ENCODE data around the gene CENPP.
"Not testable (repeated sequence)": the region's sequence is repeated elsewhere in the genome, so short reads cannot be mapped to it uniquely, and the experiment has no call there.

CENPP gene

GRCh38 chr9:92592946-92593861 lies 267.5 kb downstream of the CENPP start:
- H3K4me1 Mint-ChIP-seq = no peaks in the 10 kb centered on the region
- no peak overlapping the region for H3K27ac Mint-ChIP-seq
- H3K36me3 Mint-ChIP-seq (ENCODE audit: low read depth) = no peaks in the 10 kb centered on the region
- H3K9me3 Mint-ChIP-seq = no peaks in the 10 kb centered on the region
- no peak for DNase-seq
- H3K4me3 Mint-ChIP-seq = no peak overlapping the region
- ATAC-seq = peak; percentile 4
- H3K27me3 Mint-ChIP-seq = no peaks in the 10 kb centered on the region

DNA sequence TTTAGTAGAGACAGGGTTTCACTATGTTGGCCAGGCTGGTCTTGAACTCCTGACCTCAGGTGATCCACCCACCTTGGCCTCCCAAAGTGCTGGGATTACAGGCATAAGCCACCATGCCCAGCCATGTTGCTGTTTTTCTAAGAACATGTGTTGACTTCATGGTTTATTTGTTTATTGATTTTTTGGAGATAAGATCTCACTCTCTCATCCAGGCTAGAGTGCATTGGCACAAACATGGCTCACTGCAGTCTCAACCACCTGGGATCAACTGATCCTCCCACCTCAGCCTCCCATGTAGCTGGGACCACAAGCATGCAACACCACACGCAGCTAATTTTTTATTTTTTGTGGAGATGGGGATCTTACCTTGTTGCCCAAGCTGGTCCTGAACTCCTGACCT lies 269.3 kb downstream of the CENPP start:
- H3K27ac Mint-ChIP-seq; H3K4me3 Mint-ChIP-seq; H3K4me1 Mint-ChIP-seq; H3K27me3 Mint-ChIP-seq; H3K36me3 Mint-ChIP-seq (ENCODE audit: low read depth); H3K9me3 Mint-ChIP-seq; DNase-seq; ATAC-seq: not testable (repeated sequence)

DNA sequence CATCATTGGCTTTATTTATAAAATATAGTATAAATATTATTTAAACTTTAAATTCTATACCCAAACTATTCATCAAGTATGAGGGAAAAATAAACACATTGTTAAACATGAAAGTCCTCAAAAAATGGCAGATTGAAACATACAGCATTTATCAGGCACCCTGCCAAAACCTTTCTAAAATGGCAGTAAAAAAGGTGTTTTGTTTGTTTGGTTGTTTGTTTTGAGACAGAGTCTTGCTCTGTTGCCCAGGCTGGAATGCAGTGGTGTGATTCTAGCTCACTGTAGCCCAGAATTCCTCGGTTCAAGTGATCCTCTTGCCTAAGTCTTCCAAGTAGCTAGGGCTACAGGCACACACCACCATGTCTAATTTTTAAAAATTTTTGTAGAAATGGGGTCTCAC lies 270.2 kb downstream of the CENPP start:
- H3K27me3 Mint-ChIP-seq = no peaks in the 10 kb centered on the region
- ATAC-seq = no peak
- no peak overlapping the region for H3K4me3 Mint-ChIP-seq
- no peak for DNase-seq
- H3K36me3 Mint-ChIP-seq (ENCODE audit: low read depth) = no peaks in the 10 kb centered on the region
- no peaks in the 10 kb centered on the region for H3K4me1 Mint-ChIP-seq
- no peaks in the 10 kb centered on the region for H3K9me3 Mint-ChIP-seq
- no peak overlapping the region for H3K27ac Mint-ChIP-seq

- H3K9me3 Mint-ChIP-seq = no peaks in the 10 kb centered on the region
- no peak for DNase-seq
- H3K36me3 Mint-ChIP-seq (ENCODE audit: low read depth) = peaks cover under 1% of the 10 kb centered on the region
- no peak overlapping the region for H3K27ac Mint-ChIP-seq
- no peak overlapping the region for H3K4me3 Mint-ChIP-seq
- no peaks in the 10 kb centered on the region for H3K27me3 Mint-ChIP-seq
- no peak for ATAC-seq
- H3K4me1 Mint-ChIP-seq = no peaks in the 10 kb centered on the region
These were observed 272.6 kb downstream of the CENPP start for GRCh38 chr9:92598382-92598781.

GRCh38 chr9:92599938-92600461 lies 274.2 kb downstream of the CENPP start:
- DNase-seq (no peak), ATAC-seq (no peak)
- H3K27me3 Mint-ChIP-seq = no peaks in the 10 kb centered on the region
- peaks cover 7% of the 10 kb centered on the region for H3K36me3 Mint-ChIP-seq (ENCODE audit: low read depth)
- no peak overlapping the region for H3K27ac Mint-ChIP-seq
- H3K9me3 Mint-ChIP-seq = peaks cover 10% of the 10 kb centered on the region
- no peaks in the 10 kb centered on the region for H3K4me1 Mint-ChIP-seq
- no peak overlapping the region for H3K4me3 Mint-ChIP-seq

DNA sequence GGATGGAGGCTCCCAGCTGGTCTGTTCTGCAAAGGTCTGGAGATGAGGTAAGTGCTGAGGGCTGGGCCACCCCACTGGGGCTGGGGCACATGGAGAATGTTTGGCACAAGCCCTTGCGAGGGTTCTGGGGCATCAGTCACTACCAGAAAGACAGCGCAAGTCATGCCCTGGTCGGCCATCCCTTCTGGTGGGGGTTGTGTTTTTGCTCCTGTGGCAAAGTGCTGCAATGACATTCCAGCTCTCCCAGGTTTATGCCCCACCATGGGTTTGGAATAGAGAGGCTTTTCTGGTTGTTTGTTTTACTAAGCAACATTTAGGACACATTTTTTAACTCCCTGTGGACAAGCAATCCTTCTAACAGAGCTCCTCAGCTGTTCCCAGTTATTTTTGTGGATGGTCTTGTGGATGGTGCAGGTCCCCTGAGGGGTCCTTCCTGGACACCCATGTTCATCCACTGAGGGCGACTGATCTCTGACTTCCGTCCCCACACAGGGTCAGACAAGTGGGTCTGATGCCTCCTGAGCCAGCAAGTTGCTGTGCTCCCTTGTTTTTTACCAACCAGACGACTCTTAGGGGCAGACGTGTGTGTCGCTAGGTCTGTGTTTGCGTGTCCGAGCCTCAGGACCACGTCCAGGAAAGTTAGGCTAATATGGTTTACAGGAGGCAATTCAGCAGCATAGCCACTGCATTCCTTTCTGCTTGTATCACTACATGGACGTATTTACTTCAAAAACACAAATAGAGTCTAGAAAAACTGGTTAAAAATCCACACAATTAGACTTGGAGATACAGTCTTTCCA lies 274.9 kb downstream of the CENPP start:
- H3K9me3 Mint-ChIP-seq = peaks cover 15% of the 10 kb centered on the region
- H3K27me3 Mint-ChIP-seq = no peaks in the 10 kb centered on the region
- H3K27ac Mint-ChIP-seq = no peak overlapping the region
- no peak for DNase-seq
- peaks cover 1% of the 10 kb centered on the region for H3K4me1 Mint-ChIP-seq
- no peak for ATAC-seq
- H3K4me3 Mint-ChIP-seq = no peak overlapping the region
- peaks cover 11% of the 10 kb centered on the region for H3K36me3 Mint-ChIP-seq (ENCODE audit: low read depth)

- no peak for ATAC-seq
- Mint-ChIP-seq H3K4me1 (peaks cover 1% of the 10 kb centered on the region), H3K27ac (no peak overlapping the region), H3K36me3 (ENCODE audit: low read depth) (peaks cover 11% of the 10 kb centered on the region), H3K27me3 (no peaks in the 10 kb centered on the region), H3K9me3 (peaks cover 15% of the 10 kb centered on the region), H3K4me3 (no peak overlapping the region)
- no peak for DNase-seq
These were observed 275.7 kb downstream of the CENPP start for GRCh38 chr9:92601451-92601850.

- Mint-ChIP-seq H3K27ac (no peak overlapping the region), H3K9me3 (peaks cover 15% of the 10 kb centered on the region), H3K36me3 (ENCODE audit: low read depth) (peaks cover 11% of the 10 kb centered on the region), H3K4me3 (no peak overlapping the region), H3K4me1 (peaks cover 1% of the 10 kb centered on the region), H3K27me3 (no peaks in the 10 kb centered on the region)
- ATAC-seq = no peak
- DNase-seq = no peak
These were observed 276.7 kb downstream of the CENPP start for GRCh38 chr9:92602413-92602812.

- ATAC-seq (no peak), DNase-seq (no peak)
- H3K4me1 Mint-ChIP-seq = peaks cover 1% of the 10 kb centered on the region
- peaks cover 11% of the 10 kb centered on the region for H3K36me3 Mint-ChIP-seq (ENCODE audit: low read depth)
- no peaks in the 10 kb centered on the region for H3K27me3 Mint-ChIP-seq
- peaks cover 15% of the 10 kb centered on the region for H3K9me3 Mint-ChIP-seq
- no peak overlapping the region for H3K27ac Mint-ChIP-seq
- H3K4me3 Mint-ChIP-seq = no peak overlapping the region
These were observed 277.3 kb downstream of the CENPP start for GRCh38 chr9:92603100-92603499.

DNA sequence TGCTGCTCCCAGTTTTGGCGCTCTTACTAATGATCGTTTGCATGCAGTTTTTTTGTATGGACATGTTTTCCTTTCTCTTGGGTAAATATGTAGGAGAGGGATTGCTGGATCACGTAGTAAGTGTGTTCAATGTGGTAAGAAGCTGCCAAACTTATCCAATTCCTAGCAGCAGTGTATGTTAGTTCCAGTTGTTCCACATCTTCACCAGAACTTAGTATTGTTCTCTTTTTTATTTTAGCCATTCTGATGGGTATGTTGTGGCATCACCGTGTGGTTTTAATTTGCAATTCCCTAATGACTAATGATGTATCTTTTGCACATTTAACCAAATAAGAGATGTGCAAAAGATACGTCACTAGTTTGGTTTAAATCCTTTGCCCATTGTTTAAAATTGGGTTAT lies 278.2 kb downstream of the CENPP start:
- Mint-ChIP-seq H3K4me1 (peaks cover 1% of the 10 kb centered on the region), H3K4me3 (no peak overlapping the region), H3K27ac (no peak overlapping the region), H3K27me3 (no peaks in the 10 kb centered on the region), H3K9me3 (peaks cover 15% of the 10 kb centered on the region), H3K36me3 (ENCODE audit: low read depth) (peaks cover 11% of the 10 kb centered on the region)
- DNase-seq = no peak
- no peak for ATAC-seq

DNA sequence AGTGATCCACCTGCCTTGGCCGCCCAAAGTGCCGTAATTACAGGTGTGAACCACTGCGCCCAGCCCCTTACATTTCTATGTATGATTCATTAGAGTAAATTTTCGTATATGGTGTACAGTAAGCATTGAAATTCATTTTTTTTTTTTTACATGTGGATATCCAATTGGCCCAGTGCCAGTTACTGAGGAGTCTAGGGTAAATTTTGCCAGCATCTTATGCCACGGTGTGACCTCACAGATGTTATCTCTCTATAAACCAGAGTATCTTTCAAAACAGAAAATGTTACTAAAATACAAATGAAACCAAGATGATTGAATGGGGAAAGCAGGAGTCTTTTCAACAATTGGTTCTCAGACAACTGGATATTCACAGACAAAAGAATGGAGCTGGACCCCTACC lies 279.5 kb downstream of the CENPP start:
- Mint-ChIP-seq H3K4me1 (peaks cover 1% of the 10 kb centered on the region), H3K36me3 (ENCODE audit: low read depth) (peaks cover 11% of the 10 kb centered on the region), H3K4me3 (no peak overlapping the region), H3K27me3 (no peaks in the 10 kb centered on the region), H3K9me3 (peaks cover 15% of the 10 kb centered on the region), H3K27ac (no peak overlapping the region)
- DNase-seq (no peak), ATAC-seq (no peak)

GRCh38 chr9:92607088-92607487 lies 281.3 kb downstream of the CENPP start:
- Mint-ChIP-seq H3K4me1 (peaks cover 1% of the 10 kb centered on the region), H3K36me3 (ENCODE audit: low read depth) (peaks cover 18% of the 10 kb centered on the region), H3K27me3 (no peaks in the 10 kb centered on the region), H3K27ac (no peak overlapping the region), H3K4me3 (no peak overlapping the region), H3K9me3 (peaks cover 15% of the 10 kb centered on the region)
- ATAC-seq = peak; percentile 30
- no peak for DNase-seq

DNA sequence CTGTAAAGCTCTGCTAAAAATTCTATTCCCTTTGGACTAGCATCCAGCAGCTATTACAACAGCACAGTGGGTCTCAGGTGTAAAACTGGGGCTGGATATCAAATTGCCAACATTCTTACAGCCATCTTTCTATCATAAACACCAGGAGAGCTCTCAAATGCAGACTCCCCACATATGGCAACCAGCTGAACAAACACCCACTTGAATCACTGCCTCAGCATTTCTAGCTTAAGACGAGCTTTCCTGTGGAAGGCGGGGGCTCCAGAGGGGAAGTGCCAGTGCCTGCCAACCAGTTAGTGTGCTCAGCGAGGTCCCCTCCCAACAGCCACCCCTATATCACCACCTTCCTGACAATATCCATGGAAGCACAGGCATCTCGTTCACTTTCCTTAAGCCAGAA lies 282.0 kb downstream of the CENPP start:
- H3K9me3 Mint-ChIP-seq = peaks cover 15% of the 10 kb centered on the region
- no peak overlapping the region for H3K4me3 Mint-ChIP-seq
- H3K36me3 Mint-ChIP-seq (ENCODE audit: low read depth) = peaks cover 22% of the 10 kb centered on the region
- DNase-seq (no peak), ATAC-seq (no peak)
- H3K4me1 Mint-ChIP-seq = peaks cover 1% of the 10 kb centered on the region
- no peak overlapping the region for H3K27ac Mint-ChIP-seq
- H3K27me3 Mint-ChIP-seq = no peaks in the 10 kb centered on the region

DNA sequence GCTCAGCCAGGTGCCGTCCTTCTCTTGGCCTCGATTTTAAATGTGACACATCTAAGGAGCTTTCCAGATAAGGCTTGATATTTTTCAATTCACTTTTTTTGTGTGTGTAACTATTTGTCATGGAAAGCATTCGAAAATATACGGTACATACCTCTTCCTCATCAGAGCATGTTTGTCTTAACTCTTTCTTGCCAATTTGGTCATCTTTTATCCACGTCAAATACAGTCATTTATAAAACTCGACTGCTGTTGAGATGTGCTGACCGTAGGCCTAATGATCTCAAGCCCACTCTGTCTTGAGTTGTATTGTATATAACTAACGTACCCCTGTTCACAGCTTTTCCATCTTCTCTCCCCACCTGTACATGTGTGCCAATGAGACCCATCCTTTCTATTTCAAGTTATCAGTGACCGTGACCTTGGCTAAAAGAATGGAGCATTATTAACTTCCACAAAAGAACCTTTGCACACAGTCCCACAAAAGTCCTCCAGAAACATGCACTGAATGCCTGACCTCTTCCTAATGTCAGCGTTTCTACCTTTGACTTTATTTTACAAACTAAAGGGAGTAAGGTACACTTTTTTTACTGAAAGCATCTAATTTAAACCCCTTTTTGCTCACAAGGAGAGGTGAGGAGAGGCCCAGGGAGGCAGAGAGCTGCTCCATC lies 282.6 kb downstream of the CENPP start:
- DNase-seq (no peak), ATAC-seq (no peak)
- peaks cover 1% of the 10 kb centered on the region for H3K4me1 Mint-ChIP-seq
- no peaks in the 10 kb centered on the region for H3K27me3 Mint-ChIP-seq
- H3K36me3 Mint-ChIP-seq (ENCODE audit: low read depth) = peaks cover 22% of the 10 kb centered on the region
- no peak overlapping the region for H3K27ac Mint-ChIP-seq
- H3K9me3 Mint-ChIP-seq = peaks cover 15% of the 10 kb centered on the region
- no peak overlapping the region for H3K4me3 Mint-ChIP-seq
